Colon (tissue), 2 donors: Measurements from ENCODE around the gene SREK1IP1.

Source experiments
- FAIRE-seq: peaks from 2 replicates; lab custom pipeline; 2012; peaks lifted over from hg19 to GRCh38; lab: Jason Lieb, UNC
- donor health status: control.
- donor health status: control.

Gene SREK1IP1

GRCh38 chr5:64768358-64769312 is at the start of gene SREK1IP1, which contains the start of gene CWC27:
TSS of gene SREK1IP1 (minus strand) at chr5:64768691. CDS start at chr5:64768517, 174 bp downstream.
TSS of gene CWC27 (plus strand) at chr5:64768930. CDS start at chr5:64769147, 217 bp downstream.
- no peak for FAIRE-seq

GRCh38 chr5:64818245-64818644 is 49.8 kb upstream of the SREK1IP1 start:
- FAIRE-seq, result no peak

- no peak for FAIRE-seq
Observed at GRCh38 chr5:64814073-64814472, 45.6 kb upstream of the SREK1IP1 start.

DNA sequence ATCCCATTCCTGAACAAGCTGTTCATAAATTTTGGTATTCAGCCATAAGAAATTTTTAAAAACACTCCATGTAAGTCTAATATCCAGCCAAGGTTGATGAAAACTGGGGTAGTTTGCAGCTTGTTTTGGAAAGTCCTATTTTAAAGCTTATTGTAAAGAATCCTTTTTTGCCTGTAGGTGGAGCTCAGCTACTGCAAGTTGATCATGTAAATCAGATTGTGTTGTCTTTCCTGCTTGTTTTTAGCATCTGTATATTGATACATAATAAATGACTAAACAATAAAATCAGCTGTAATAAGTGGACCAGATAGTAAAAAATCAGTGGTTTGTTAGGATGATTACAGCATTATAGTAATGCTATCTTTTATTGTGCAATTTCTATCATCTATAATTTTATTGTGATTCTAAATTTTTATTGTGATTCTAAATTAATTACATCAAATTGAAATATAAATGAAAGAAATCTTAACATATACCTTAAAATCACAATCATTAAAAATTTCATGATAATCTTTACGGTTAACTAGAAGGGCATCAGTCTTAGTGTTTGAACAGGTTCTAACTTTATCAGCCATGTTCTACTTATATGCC is 42.7 kb upstream of the SREK1IP1 start:
- peak; percentile 47 for FAIRE-seq

GRCh38 chr5:64807520-64807919 is 39.0 kb upstream of the SREK1IP1 start:
- no peak for FAIRE-seq

DNA sequence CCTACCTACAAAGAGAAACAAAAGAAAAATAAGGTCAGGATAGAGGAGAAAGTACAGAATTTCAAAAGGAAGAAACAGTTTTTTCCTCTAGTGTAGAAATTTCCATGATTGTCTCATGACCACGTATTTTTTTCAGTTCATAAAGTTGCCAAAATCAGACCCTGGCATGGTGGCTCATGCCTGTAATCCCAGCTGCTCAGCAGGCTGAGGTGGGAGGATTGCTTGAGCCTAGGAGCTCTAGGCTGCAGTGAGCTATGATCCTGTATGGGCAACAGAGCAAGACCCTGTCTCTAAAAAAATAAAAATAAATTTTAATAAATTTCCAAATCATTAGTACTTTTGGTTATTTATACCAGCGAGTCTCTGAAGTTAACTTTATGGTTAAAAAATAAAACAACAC is 38.0 kb upstream of the SREK1IP1 start:
- FAIRE-seq, result no peak

GRCh38 chr5:64800926-64801325 is 32.4 kb upstream of the SREK1IP1 start:
- FAIRE-seq, result no peak

DNA sequence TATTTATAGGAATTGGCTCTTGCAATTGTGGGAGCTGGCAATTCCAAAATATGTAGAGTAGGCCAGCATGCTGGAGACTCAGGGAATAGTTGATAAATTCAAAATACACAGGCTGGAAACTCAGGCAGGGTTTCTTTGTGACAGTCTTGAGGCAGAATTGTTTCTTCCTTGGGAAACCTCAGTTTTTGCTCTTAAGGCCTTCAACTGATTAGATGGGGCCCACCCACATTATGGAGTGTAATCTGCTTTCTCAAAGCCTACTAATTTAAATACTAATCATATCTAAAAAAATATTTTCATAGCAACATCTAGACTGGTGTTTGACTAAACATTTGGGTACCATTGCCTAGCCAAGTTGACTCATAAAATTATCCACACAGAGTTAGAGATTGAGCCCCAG is 27.8 kb upstream of the SREK1IP1 start:
- FAIRE-seq, result no peak

DNA sequence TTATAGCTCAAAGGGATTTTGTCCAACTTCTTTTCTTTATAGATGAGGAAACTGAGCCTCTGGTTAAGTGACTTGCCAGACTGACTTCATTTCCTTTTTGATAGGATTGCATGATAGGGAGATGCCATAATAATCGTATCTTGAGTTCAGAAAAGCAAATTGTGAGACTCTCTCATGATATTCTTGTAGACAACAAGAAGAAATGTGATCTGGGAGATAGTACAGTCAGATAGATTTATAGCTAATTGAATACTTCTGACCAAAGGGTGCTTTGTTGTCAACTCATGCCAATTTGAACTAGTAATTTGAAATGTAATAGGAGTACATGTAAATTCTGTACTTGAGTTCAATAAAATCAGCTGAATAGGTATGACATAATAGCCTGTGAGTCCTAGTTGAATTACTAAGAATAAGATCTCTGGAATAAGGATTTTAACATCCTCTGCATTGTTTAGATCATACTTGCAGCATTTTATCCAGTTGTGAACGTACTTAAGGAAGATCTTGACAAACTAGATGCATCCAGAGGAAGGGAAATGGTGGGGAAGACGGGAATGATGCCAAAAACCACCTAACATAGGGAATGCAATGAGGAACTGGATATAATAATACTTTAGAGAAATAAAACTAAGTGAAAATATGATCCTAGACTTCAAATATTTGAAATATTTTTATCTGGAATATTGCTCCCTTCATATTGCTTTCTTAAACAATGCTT is 25.7 kb upstream of the SREK1IP1 start:
- no peak for FAIRE-seq

DNA sequence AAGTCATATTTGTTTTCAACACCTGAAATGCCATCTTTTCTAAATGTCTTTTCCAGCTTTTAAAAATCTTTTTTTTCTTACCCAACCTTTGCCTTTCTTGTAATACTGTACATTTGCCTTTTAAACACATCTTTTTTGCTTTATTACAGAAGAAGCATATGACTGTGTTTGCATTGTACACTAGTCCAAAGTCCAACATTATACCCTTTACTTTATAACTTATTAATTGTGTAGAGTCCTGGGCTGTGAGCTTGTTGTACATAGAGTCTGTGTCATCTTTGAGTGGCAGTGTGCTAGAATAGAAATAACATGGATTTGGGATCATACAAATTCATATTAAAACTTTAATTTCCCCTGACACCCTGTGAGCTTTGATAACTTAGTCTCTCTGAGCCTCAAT is 24.0 kb upstream of the SREK1IP1 start:
- FAIRE-seq, result no peak

DNA sequence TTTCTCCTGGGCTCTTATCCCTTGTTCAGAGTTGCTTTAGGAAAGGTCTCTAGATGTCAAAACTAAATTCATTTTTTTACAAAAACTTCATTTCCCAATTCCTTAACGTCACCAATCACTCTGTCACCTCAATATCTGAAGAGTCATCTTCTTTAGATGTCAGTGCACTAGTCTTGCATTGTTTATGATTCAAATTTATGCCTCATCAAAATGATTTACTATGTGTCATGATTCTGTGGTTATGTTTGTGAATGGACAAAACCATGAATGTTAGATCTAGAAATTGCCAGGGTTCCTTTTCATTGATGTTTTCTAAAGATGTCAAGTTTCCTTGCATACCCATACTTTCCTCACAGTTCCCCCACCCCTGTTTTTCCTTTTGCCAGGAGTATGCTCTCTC is 21.7 kb upstream of the SREK1IP1 start:
- no peak for FAIRE-seq

GRCh38 chr5:64789457-64789856 is 21.0 kb upstream of the SREK1IP1 start:
- no peak for FAIRE-seq

- FAIRE-seq, result peak; percentile 10
Observed at GRCh38 chr5:64788156-64788555, 19.7 kb upstream of the SREK1IP1 start.

DNA sequence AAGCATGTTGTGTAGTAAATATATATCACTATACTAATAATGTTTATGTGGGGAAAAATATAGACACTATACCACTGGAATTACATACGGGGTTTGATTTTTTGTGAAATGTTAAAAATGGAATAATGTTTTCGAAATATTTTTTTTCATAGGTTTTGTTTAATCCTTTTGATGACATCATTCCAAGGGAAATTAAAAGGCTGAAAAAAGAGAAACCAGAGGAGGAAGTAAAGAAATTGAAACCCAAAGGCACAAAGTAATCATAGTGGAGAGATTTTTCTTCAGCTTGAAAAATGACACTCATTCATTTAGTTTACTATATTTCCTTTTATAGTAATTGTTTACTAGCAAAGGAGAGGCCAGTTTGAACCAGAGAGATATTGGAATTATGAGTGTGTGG is 17.9 kb upstream of the SREK1IP1 start:
- FAIRE-seq, result no peak

DNA sequence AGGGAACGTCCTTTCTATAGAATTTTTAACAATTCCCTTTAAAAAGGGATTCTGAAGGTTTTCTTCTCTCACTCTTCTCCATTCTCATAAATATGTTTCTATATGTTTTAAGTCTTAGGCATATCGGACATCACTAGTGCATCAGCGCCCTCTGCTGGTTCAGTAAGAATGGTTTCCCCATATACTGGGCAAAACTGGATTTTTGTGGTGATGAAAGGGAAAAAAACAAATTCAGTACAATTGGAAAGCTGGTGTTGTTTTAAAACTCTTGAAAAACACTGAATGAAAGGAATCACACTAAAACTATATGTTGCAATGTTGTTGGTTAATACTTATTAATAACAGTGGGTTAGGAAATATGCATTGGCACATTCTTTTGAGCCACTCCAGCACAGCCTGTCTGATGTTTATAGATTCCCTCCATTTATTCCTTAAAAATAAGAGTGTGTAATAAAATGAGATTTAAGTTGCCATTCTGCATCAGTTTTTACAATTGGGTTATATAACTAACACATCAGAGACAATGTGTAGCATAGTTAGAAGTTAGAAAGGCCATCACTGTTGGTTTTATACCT is 16.0 kb upstream of the SREK1IP1 start:
- peak; percentile 89 for FAIRE-seq

- no peak for FAIRE-seq
Observed at GRCh38 chr5:64775291-64775690, 6.8 kb upstream of the SREK1IP1 start.

DNA sequence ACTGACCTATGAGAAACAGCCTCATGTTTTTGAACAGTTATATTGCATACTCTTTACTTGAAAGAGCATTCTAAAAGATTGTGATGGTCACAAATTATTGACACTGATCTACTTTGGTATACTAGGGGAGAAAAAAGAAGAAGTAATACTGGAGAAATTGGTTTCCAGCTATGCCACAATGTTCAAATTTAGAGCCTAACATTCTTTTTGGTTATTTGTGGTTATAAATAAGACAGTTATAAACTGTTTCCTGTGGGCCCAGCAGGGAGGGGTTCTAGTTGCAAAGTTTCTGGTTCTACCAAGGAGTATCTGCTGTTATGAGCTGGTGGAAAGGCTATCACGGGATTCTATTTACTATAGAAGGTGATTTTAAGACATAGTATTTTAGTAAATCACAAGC is 5.0 kb upstream of the SREK1IP1 start:
- FAIRE-seq, result no peak

DNA sequence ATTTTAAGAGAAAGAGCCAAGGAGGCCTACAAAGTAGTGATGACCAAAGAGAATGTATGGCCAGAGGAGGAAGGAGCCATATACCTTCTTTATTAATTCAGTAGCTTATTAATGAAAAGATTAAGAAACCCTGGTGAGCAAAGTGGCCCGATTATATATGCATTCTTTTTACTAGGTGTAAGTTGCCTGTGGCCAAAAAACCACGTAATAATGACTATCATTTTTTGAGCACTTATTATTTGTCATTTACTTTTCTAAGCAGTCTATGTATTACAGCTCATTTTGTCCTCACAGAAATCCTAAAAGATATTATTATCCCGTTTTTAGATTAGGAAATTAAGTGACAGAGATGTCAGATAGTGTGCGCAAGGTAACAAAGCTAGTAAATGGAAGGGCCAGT is 3.2 kb upstream of the SREK1IP1 start:
- FAIRE-seq, result no peak

GRCh38 chr5:64769855-64770254 is 1.4 kb upstream of the SREK1IP1 start:
- FAIRE-seq, result no peak

- no peak for FAIRE-seq
Observed at GRCh38 chr5:64767959-64768357, 533 bp downstream of the SREK1IP1 start.

DNA sequence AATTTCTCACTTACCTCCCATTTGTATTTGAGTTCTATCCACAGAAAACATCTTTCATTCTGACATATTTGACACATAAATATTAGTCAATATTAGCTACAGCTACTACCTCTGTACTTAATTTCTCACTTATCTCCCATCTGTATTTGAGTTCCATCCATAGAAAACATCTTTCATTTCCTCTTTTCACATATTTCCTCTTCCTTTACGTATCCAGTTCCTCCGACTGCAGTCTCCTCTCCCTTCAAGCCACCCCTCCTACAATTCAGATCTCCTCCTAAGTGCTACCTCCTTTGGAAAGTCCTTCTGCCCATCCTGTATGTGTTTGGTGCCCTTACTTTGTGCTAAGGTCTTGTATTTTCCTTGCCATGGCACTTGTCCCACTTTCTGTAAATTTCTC is 1.6 kb downstream of the SREK1IP1 start:
- FAIRE-seq, result no peak

GRCh38 chr5:64765804-64766504 is 2.5 kb downstream of the SREK1IP1 start:
- no peak for FAIRE-seq
